ENCODE measurements around the gene SLC26A11. TPM values are rescaled to one million over a fixed set of nuclear protein-coding genes. Genes with fewer than 3 reads are reported as not detected.
"Not testable (repeated sequence)": the region's sequence is repeated elsewhere in the genome, so short reads cannot be mapped to it uniquely, and the experiment has no call there.

The SLC26A11 gene
- total RNA-seq, 4 donors from 2014 or later = 25.1 to 65.3 (median 31.7) TPM

GRCh38 chr17:80270104-80270503, 49.9 kb downstream of the SLC26A11 start:
- Histone ChIP-seq H3K27ac (no peak overlapping the region), H3K27me3 (no peaks in the 10 kb centered on the region), H3K36me3 (peaks cover 5 to 11% of the 10 kb centered on the region in 2 donors), H3K4me3 (replicated peaks in 1 of 3) (no peak overlapping the region), H3K9me3 (no peaks in the 10 kb centered on the region), H3K4me1 (no peaks in the 10 kb centered on the region)
- no peak for TF ChIP-seq POLR2A (IDR thresholded peaks at IDR 0.05)
- no peak for TF ChIP-seq CTCF (IDR thresholded peaks at IDR 0.05)
- intact Hi-C loops (cut with DNase I) = no loop called here
- 77 to 82% methylated on average over 10 of the region's 10 CpGs for WGBS, 2 donors
- DNase-seq = no peak

GRCh38 chr17:80270836-80271235, 50.6 kb downstream of the SLC26A11 start:
- Histone ChIP-seq H3K27me3 (no peaks in the 10 kb centered on the region), H3K27ac (no peak overlapping the region), H3K4me1 (no peaks in the 10 kb centered on the region), H3K4me3 (replicated peaks in 1 of 3) (no peak overlapping the region), H3K9me3 (no peaks in the 10 kb centered on the region), H3K36me3 (peaks cover 5 to 11% of the 10 kb centered on the region in 2 donors)
- intact Hi-C loops (cut with DNase I) = no loop called here
- WGBS, 2 donors = 67 to 86% methylated on average over 4 of the region's 4 CpGs
- no peak for DNase-seq
- TF ChIP-seq CTCF (IDR thresholded peaks at IDR 0.05) = no peak
- no peak for TF ChIP-seq POLR2A (IDR thresholded peaks at IDR 0.05)

- no peak overlapping the region for H3K4me3 ChIP-seq (replicated peaks in 1 of 3)
- no peaks in the 10 kb centered on the region for H3K9me3 ChIP-seq
- TF ChIP-seq POLR2A (IDR thresholded peaks at IDR 0.05) = no peak
- TF ChIP-seq CTCF (IDR thresholded peaks at IDR 0.05) = no peak
- 84 to 86% methylated on average over 10 of the region's 10 CpGs for WGBS, 2 donors
- peaks cover 5 to 8% of the 10 kb centered on the region in 2 donors for H3K36me3 ChIP-seq
- no peak overlapping the region for H3K27ac ChIP-seq
- DNase-seq = no peak
- H3K27me3 ChIP-seq = no peaks in the 10 kb centered on the region
- peaks cover 0 to 12% of the 10 kb centered on the region in 2 donors for H3K4me1 ChIP-seq
- intact Hi-C loops (cut with DNase I) = no loop called here
Measured at GRCh38 chr17:80272366-80272765, 52.1 kb downstream of the SLC26A11 start.

GRCh38 chr17:80274331-80274730, 54.1 kb downstream of the SLC26A11 start:
- no peak for TF ChIP-seq CTCF (IDR thresholded peaks at IDR 0.05)
- no peak for TF ChIP-seq POLR2A (IDR thresholded peaks at IDR 0.05)
- Histone ChIP-seq H3K4me1 (peaks cover 0 to 19% of the 10 kb centered on the region in 2 donors), H3K27me3 (no peaks in the 10 kb centered on the region), H3K9me3 (no peaks in the 10 kb centered on the region), H3K4me3 (replicated peaks in 1 of 3) (no peak overlapping the region), H3K27ac (no peak overlapping the region), H3K36me3 (peaks cover 5 to 6% of the 10 kb centered on the region in 2 donors)
- intact Hi-C loops (cut with DNase I) = no loop called here
- no peak for DNase-seq
- 97 to 100% methylated on average over 4 to 5 of the region's 9 CpGs for WGBS, 2 donors

GRCh38 chr17:80274871-80275449, 54.7 kb downstream of the SLC26A11 start:
- no peak for DNase-seq
- no peaks in the 10 kb centered on the region for H3K9me3 ChIP-seq
- 91 to 95% methylated on average over 4 of the region's 4 CpGs for WGBS, 2 donors
- H3K36me3 ChIP-seq = peaks cover 0 to 5% of the 10 kb centered on the region in 2 donors
- H3K4me1 ChIP-seq = peaks cover 4 to 25% of the 10 kb centered on the region in 2 donors
- TF ChIP-seq POLR2A (IDR thresholded peaks at IDR 0.05) (no peak), CTCF (IDR thresholded peaks at IDR 0.05) (no peak)
- H3K4me3 ChIP-seq (replicated peaks in 1 of 3) = no peak overlapping the region
- no peaks in the 10 kb centered on the region for H3K27me3 ChIP-seq
- intact Hi-C loops (cut with DNase I) = no loop called here
- H3K27ac ChIP-seq = no peak overlapping the region

GRCh38 chr17:80275857-80276256, 55.6 kb downstream of the SLC26A11 start:
- H3K9me3 ChIP-seq; H3K27ac ChIP-seq; H3K4me3 ChIP-seq (replicated peaks in 1 of 3); intact Hi-C loops (cut with DNase I); H3K27me3 ChIP-seq; DNase-seq; H3K36me3 ChIP-seq: not testable (repeated sequence)
- H3K4me1 ChIP-seq = peaks cover 10 to 33% of the 10 kb centered on the region in 2 donors
- WGBS, 2 donors = 96 to 97% methylated on average over 8 of the region's 8 CpGs

Data from thyroid gland (tissue), 4 donors.